ENCODE results near the gene BCL2. TPM values are rescaled to one million over a fixed set of nuclear protein-coding genes. Genes with fewer than 3 reads are reported as not detected.

The BCL2 gene
- total RNA-seq, 1 experiment from 2014 or later, result 1.3 TPM

DNA sequence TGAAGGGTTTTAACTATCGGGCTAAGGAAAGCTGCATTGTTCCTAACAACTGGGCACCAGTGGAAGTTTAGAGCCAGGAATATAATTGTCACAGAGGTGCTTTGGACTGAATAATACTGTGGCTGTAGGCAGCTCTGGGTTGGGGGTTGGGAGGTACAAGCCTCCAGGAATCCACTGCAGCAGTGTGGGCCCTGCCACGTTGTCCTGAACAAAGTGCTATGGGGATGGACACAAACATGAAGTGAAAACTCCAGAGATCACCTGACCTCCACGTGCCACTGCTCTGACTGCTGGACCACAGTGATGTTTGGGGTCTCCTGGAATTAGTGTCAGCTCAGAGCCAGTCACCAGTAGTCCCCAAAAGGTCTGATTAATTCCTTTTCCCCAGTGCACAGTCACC is 110.9 kb downstream of the BCL2 start:
- no peaks in the 10 kb centered on the region for H3K9me3 ChIP-seq (ENCODE audit: control insufficient read depth, low read depth, low read length)
- no peaks in the 10 kb centered on the region for H3K27me3 ChIP-seq (ENCODE audit: insufficient read depth, low read length)
- no peak overlapping the region for H3K27ac ChIP-seq (ENCODE audit: insufficient read length, low read depth, low read length)
- no peak overlapping the region for H2BK20ac ChIP-seq (ENCODE audit: low read depth, low read length, poor library complexity, severe bottlenecking)
- no peaks in the 10 kb centered on the region; the same call in 1 of the 2 replicates for H3K27me3 Mint-ChIP-seq (ENCODE audit: low read depth)
- H2BK12ac ChIP-seq (ENCODE audit: insufficient read length, low read depth, low read length), result no peak overlapping the region
- no peak overlapping the region for H3K4me2 ChIP-seq (ENCODE audit: insufficient read depth, insufficient read length, low read length)
- H4K91ac ChIP-seq (ENCODE audit: insufficient read length, low read depth, low read length), result no peak overlapping the region
- H3K36me3 Mint-ChIP-seq (ENCODE audit: insufficient read depth in 1 of 3, low read depth in 3 of 3), result no peaks in the 10 kb centered on the region
- H2BK5ac ChIP-seq (ENCODE audit: insufficient read length, low read length), result no peak overlapping the region
- no peak overlapping the region for H3K4ac ChIP-seq (ENCODE audit: low read depth, low read length)
- no peak overlapping the region for H3K23ac ChIP-seq (ENCODE audit: insufficient read length, low read depth, low read length)
- H4K5ac ChIP-seq (ENCODE audit: insufficient read length, low read depth, low read length), result no peak overlapping the region
- H3K4me3 Mint-ChIP-seq, result no peak overlapping the region
- no peak overlapping the region for H3T11ph ChIP-seq (ENCODE audit: low read length)
- no peak overlapping the region for H3K56ac ChIP-seq (ENCODE audit: insufficient read length, low read depth, low read length)
- no peaks in the 10 kb centered on the region for H3K9me3 Mint-ChIP-seq
- H3K23me2 ChIP-seq (ENCODE audit: insufficient read length, low read depth, low read length, poor library complexity, severe bottlenecking), result no peaks in the 10 kb centered on the region
- no peak overlapping the region for H2BK120ac ChIP-seq (ENCODE audit: low read depth, low read length, poor library complexity, severe bottlenecking)
- no CpG with 5 or more reads among the region's 3 CpGs for WGBS (ENCODE audit: extremely low coverage, insufficient read length, low lambda C conversion rate)
- no peak for DNase-seq
- no peaks in the 10 kb centered on the region for H4K20me1 ChIP-seq (ENCODE audit: control insufficient read depth, insufficient read depth, insufficient read length)
- H2AFZ ChIP-seq (ENCODE audit: low read length), result no peak overlapping the region
- no peak overlapping the region for H3K9ac ChIP-seq (ENCODE audit: extremely low read depth, insufficient read length, low read length)
- no peak for TF ChIP-seq CTCF (conservative IDR thresholded peaks at IDR 0.05)
- no peak overlapping the region for H2BK15ac ChIP-seq (ENCODE audit: low read depth, low read length)
- H3K79me2 ChIP-seq (ENCODE audit: insufficient read depth, low read length), result no peaks in the 10 kb centered on the region
- no peak overlapping the region for H3K18ac ChIP-seq (ENCODE audit: insufficient read length, low read depth, low read length)
- no peak overlapping the region for H2AK5ac ChIP-seq (ENCODE audit: insufficient read length, low read length)
- H3K14ac ChIP-seq (ENCODE audit: insufficient read depth, low read length), result no peak overlapping the region
- no peak overlapping the region; a peak in 1 of 7 replicates for H3K27ac Mint-ChIP-seq
- no peaks in the 10 kb centered on the region for H3K4me1 ChIP-seq (ENCODE audit: insufficient read depth, low read length)
- H3K4me1 Mint-ChIP-seq, result peaks cover 2 to 3% of the 10 kb centered on the region in 2 experiments; a peak in 2 of 4 replicates
- no peak overlapping the region for H4K8ac ChIP-seq (replicated peaks; ENCODE audit: insufficient read length, low read depth, low read length)
- H3K79me1 ChIP-seq (ENCODE audit: insufficient read depth, low read depth, low read length, poor library complexity, severe bottlenecking), result no peaks in the 10 kb centered on the region

Measured in H9 (cell line).